Progenitor cell of endocrine pancreas (in vitro differentiated cells): ENCODE measurements around the gene DGKQ. TPM values are rescaled to one million over a fixed set of nuclear protein-coding genes. Genes with fewer than 3 reads are reported as not detected.

ENCODE experiments used
- DNase-seq: peaks from one replicate; pipeline ENCODE4 v3.0.0; 2021; ENCODE audit warnings: low spot score; ENCODE audit not compliant: unreplicated experiment
- H3K27ac Mint-ChIP-seq: 2 replicates; pipeline ENCODE4 v1.8.0; 2021; ENCODE audit warnings: mild to moderate bottlenecking, moderate library complexity, mixed read lengths
- H3K27me3 Mint-ChIP-seq: 2 replicates; pipeline ENCODE4 v1.8.0; 2021; ENCODE audit warnings: mixed read lengths
- H3K36me3 Mint-ChIP-seq: 2 replicates; pipeline ENCODE4 v1.8.0; 2022; ENCODE audit warnings: mixed read lengths; ENCODE audit not compliant: insufficient read depth
- H3K4me1 Mint-ChIP-seq: 2 replicates; pipeline ENCODE4 v1.8.0; 2021; ENCODE audit warnings: low read depth, mixed read lengths
- H3K4me3 Mint-ChIP-seq: 2 replicates; pipeline ENCODE4 v1.8.0; 2021; ENCODE audit warnings: low read depth, mild to moderate bottlenecking, moderate library complexity, mixed read lengths
- H3K9me3 Mint-ChIP-seq: 2 replicates; pipeline ENCODE4 v1.8.0; 2021; ENCODE audit warnings: low read depth, mixed read lengths
- total RNA-seq: library from RNA; stranded (reverse); gene quantifications from 2 replicates; pipeline ENCODE4 v1.2.1, GENCODE V29; 2021
- TF ChIP-seq, protein P1 (sequence below): fragments of 200-600 bp; sonication (generic); IDR thresholded peaks from one replicate; pipeline ENCODE4 v1.5.0; 2021; ENCODE audit warnings: antibody characterized with exemption, mild to moderate bottlenecking; ENCODE audit not compliant: unreplicated experiment

DGKQ gene
- total RNA-seq, 1 donor from 2014 or later = 24.9 TPM

DNA sequence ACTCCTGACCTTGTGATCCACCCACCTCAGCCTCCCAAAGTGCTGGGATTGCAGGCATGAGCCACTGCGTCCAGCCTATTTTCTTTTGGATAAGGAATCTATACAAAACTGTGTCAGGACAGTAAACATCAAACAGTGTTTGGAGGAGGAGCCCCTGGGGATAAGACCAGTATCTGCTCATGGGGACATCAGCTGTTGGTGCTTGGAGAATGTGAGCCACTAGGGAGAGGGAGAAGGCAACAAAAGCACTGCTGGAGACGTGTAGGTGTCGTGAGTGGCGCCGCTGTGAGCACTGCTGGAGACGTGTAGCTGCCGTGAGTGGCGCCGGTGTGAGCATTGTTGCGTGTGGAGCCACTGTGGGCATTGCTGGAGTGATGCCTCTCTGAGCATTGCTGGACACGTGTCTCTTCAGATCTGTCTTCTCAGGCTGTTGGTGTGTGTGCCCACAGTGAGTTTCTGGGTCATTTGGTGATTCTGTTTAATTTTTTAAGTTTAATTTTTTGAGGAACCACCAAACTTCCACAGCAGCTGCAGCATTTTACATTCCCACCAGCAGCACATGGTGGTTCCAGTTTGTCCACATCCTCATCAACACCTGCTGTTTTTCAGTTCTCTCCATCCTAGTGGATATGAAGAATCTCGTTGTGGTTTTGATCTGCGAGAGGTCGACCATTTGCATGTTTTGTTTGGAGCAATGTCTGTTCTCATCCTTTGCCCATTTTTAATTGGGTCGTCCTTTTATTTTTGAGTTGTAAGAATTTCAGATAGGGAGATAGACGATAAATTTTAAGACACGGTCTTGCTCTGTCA, 19.0 kb downstream of the DGKQ start:
- Mint-ChIP-seq H3K4me1 (no peaks in the 10 kb centered on the region), H3K27me3 (no peaks in the 10 kb centered on the region), H3K9me3 (no peaks in the 10 kb centered on the region), H3K27ac (no peak overlapping the region), H3K36me3 (peaks cover 1% of the 10 kb centered on the region), H3K4me3 (no peak overlapping the region)
- no peak for DNase-seq
- TF ChIP-seq, protein P1, sequence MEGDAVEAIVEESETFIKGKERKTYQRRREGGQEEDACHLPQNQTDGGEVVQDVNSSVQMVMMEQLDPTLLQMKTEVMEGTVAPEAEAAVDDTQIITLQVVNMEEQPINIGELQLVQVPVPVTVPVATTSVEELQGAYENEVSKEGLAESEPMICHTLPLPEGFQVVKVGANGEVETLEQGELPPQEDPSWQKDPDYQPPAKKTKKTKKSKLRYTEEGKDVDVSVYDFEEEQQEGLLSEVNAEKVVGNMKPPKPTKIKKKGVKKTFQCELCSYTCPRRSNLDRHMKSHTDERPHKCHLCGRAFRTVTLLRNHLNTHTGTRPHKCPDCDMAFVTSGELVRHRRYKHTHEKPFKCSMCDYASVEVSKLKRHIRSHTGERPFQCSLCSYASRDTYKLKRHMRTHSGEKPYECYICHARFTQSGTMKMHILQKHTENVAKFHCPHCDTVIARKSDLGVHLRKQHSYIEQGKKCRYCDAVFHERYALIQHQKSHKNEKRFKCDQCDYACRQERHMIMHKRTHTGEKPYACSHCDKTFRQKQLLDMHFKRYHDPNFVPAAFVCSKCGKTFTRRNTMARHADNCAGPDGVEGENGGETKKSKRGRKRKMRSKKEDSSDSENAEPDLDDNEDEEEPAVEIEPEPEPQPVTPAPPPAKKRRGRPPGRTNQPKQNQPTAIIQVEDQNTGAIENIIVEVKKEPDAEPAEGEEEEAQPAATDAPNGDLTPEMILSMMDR = no peak

GRCh38 chr4:953574-953915, 19.8 kb downstream of the DGKQ start:
- Mint-ChIP-seq H3K4me1 (no peaks in the 10 kb centered on the region), H3K36me3 (peaks cover 1% of the 10 kb centered on the region), H3K4me3 (no peak overlapping the region), H3K27me3 (no peaks in the 10 kb centered on the region), H3K9me3 (no peaks in the 10 kb centered on the region), H3K27ac (no peak overlapping the region)
- no peak for DNase-seq
- TF ChIP-seq, protein P1 = no peak

DNA sequence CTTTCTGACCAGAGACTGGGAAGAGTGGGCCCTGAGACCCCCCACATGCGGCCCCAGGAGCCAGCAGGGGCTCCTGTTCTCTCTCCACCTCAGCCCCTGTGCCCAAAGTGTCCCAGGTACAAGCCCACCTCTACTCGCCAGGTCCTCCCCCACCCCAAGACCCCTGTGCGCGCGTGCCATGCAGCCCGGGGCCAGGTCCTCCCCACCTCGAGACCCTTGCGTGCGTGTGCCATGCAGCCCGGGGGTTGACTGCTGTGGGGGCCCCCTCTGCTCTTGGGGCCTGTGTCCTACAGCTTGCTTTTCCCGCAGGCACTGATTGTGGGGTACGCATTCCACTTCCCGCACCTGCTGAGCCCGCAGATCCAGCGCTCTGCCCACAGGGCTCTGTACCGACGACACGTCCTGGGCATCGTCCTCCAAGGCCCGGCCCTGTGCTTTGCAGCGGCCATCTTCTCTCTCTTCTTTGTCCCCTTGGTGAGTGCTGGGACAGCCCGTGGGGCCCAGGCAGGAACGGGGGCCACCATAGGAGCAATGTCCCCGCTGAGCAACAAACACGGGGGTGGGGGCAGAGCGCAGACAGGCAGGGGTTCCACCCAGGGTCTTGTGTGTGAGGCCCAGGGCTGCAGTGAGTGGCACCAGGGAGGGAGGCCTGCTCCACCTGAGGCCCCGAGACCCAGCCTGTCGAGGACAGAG, 20.3 kb downstream of the DGKQ start:
- no peak for DNase-seq
- H3K4me3 Mint-ChIP-seq = no peak overlapping the region
- H3K27me3 Mint-ChIP-seq = no peaks in the 10 kb centered on the region
- no peak overlapping the region for H3K27ac Mint-ChIP-seq
- peaks cover 1% of the 10 kb centered on the region for H3K36me3 Mint-ChIP-seq
- H3K9me3 Mint-ChIP-seq = no peaks in the 10 kb centered on the region
- H3K4me1 Mint-ChIP-seq = no peaks in the 10 kb centered on the region
- TF ChIP-seq, protein P1 = no peak

- Mint-ChIP-seq H3K36me3 (no peaks in the 10 kb centered on the region), H3K27me3 (no peaks in the 10 kb centered on the region), H3K4me3 (no peak overlapping the region), H3K27ac (no peak overlapping the region), H3K9me3 (no peaks in the 10 kb centered on the region), H3K4me1 (no peaks in the 10 kb centered on the region)
- TF ChIP-seq, protein P1 = no peak
- no peak for DNase-seq
These were observed 21.5 kb downstream of the DGKQ start for GRCh38 chr4:951594-952468.

DNA sequence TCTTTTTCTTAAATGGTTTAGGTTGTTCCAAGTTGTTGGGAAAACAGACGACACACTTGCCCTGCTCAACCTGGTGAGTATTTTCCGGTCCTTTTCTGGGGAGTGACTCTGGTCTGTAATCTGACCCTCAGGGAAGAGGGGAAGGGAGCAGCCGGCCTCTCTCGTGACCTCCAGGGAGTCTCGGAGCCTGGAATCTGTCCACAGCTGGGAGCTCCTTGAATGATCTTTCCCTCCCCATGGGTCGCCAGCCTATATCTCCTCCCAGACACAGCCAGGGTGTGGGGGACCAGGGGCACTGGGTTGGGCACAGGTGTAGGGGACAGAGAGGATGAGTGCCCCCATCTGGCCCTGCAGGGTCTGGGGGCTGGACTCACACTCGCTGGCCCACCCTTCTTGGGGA, 22.2 kb downstream of the DGKQ start:
- Mint-ChIP-seq H3K4me3 (no peak overlapping the region), H3K27me3 (no peaks in the 10 kb centered on the region), H3K27ac (no peak overlapping the region), H3K9me3 (no peaks in the 10 kb centered on the region), H3K36me3 (no peaks in the 10 kb centered on the region), H3K4me1 (no peaks in the 10 kb centered on the region)
- DNase-seq = no peak
- TF ChIP-seq, protein P1 = no peak
